ENCODE data around the gene LRP1. TPM values are rescaled to one million over a fixed set of nuclear protein-coding genes. Genes with fewer than 3 reads are reported as not detected.

LRP1 gene
- total and polyA plus RNA-seq, 8 donors, result 12.2 to 89.4 (median 24.1) TPM

- FAIRE-seq, result no peak
- H3K36me3 ChIP-seq, result no peaks in the 10 kb centered on the region
- H3K27me3 ChIP-seq, result no peaks in the 10 kb centered on the region
- no peaks in the 10 kb centered on the region for H3K9me3 ChIP-seq
- no peak for ATAC-seq
- TF ChIP-seq, protein P1, sequence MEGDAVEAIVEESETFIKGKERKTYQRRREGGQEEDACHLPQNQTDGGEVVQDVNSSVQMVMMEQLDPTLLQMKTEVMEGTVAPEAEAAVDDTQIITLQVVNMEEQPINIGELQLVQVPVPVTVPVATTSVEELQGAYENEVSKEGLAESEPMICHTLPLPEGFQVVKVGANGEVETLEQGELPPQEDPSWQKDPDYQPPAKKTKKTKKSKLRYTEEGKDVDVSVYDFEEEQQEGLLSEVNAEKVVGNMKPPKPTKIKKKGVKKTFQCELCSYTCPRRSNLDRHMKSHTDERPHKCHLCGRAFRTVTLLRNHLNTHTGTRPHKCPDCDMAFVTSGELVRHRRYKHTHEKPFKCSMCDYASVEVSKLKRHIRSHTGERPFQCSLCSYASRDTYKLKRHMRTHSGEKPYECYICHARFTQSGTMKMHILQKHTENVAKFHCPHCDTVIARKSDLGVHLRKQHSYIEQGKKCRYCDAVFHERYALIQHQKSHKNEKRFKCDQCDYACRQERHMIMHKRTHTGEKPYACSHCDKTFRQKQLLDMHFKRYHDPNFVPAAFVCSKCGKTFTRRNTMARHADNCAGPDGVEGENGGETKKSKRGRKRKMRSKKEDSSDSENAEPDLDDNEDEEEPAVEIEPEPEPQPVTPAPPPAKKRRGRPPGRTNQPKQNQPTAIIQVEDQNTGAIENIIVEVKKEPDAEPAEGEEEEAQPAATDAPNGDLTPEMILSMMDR (IDR thresholded peaks at IDR 0.05), result no peak
- 71 to 82% methylated on average over 1 of the region's 1 CpG for whole genome bisulfite sequencing, 2 donors
- H3K4me3 ChIP-seq, result no peak overlapping the region
- H3K4me1 ChIP-seq, result no peaks in the 10 kb centered on the region
- intact Hi-C loops (cut with DNase I), result loop anchor here in 1 of 3 donors (10.0 kb wide), 1 partner anchor 106 kb away; no protein-coding TSS in a partner anchor
- no peak for DNase-seq
- no peak overlapping the region for H3K27ac ChIP-seq
Measured at GRCh38 chr12:57170408-57170807, 42.1 kb downstream of the LRP1 start.

GRCh38 chr12:57170927-57171326, 42.6 kb downstream of the LRP1 start:
- no peak overlapping the region for H3K4me3 ChIP-seq
- no peak for DNase-seq
- intact Hi-C loops (cut with DNase I), result loop anchor here in 1 of 3 donors (10.0 kb wide), 1 partner anchor 106 kb away; no protein-coding TSS in a partner anchor
- TF ChIP-seq, protein P1 (IDR thresholded peaks at IDR 0.05), result no peak
- no peaks in the 10 kb centered on the region for H3K9me3 ChIP-seq
- WGBS, 2 donors, result 86 to 94% methylated on average over 4 of the region's 4 CpGs
- H3K36me3 ChIP-seq, result no peaks in the 10 kb centered on the region
- no peaks in the 10 kb centered on the region for H3K27me3 ChIP-seq
- no peak for FAIRE-seq
- H3K27ac ChIP-seq, result no peak overlapping the region
- no peaks in the 10 kb centered on the region for H3K4me1 ChIP-seq
- ATAC-seq, result no peak

DNA sequence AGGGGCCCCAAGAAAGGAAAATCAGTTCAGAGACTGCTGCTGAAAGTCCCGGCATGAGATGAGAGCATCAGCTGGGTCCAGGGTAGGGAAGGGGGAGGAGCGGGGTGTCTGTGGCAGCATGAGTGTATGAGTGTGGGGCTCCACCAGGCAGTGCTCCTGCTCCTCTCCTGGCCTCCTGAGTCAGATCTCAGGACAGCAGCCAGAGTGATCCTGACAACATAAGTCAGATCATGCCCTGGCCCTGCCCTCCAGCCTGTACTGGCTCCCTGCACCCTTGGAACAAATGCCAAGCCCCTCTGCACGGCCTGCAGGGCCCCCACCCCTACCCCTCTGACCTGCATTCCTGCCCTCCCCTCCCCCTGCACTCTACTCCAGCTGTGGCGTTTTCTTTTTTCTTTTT, 43.4 kb downstream of the LRP1 start:
- DNase-seq (no peak), FAIRE-seq (no peak), ATAC-seq (peak in 1 of 4 donors; percentile 6)
- TF ChIP-seq, protein P1 (IDR thresholded peaks at IDR 0.05), result no peak
- 61 to 76% methylated on average over 4 of the region's 4 CpGs for WGBS, 2 donors
- H3K4me3 ChIP-seq, result no peak overlapping the region
- H3K36me3 ChIP-seq, result no peaks in the 10 kb centered on the region
- no peaks in the 10 kb centered on the region for H3K27me3 ChIP-seq
- no peaks in the 10 kb centered on the region for H3K9me3 ChIP-seq
- H3K27ac ChIP-seq, result no peak overlapping the region
- H3K4me1 ChIP-seq, result no peaks in the 10 kb centered on the region
- intact Hi-C loops (cut with DNase I), result loop anchor here in 1 of 3 donors (10.0 kb wide), 1 partner anchor 107 kb away; no protein-coding TSS in a partner anchor

GRCh38 chr12:57173089-57173488, 44.8 kb downstream of the LRP1 start:
- no peak overlapping the region for H3K27ac ChIP-seq
- intact Hi-C loops (cut with DNase I), result loop anchor here in 1 of 3 donors (10.0 kb wide), 1 partner anchor 108 kb away; no protein-coding TSS in a partner anchor
- no peak overlapping the region for H3K4me3 ChIP-seq
- DNase-seq, result no peak
- ATAC-seq, result peak in 1 of 4 donors; percentile 41
- H3K4me1 ChIP-seq, result no peaks in the 10 kb centered on the region
- no peak for FAIRE-seq
- no peaks in the 10 kb centered on the region for H3K9me3 ChIP-seq
- H3K27me3 ChIP-seq, result no peaks in the 10 kb centered on the region
- WGBS, 2 donors, result 63 to 68% methylated on average over 11 of the region's 11 CpGs
- H3K36me3 ChIP-seq, result no peaks in the 10 kb centered on the region
- TF ChIP-seq, protein P1 (IDR thresholded peaks at IDR 0.05), result peak in 1 of 4 donors; percentile 11

- Histone ChIP-seq H3K9me3 (no peaks in the 10 kb centered on the region), H3K4me1 (no peaks in the 10 kb centered on the region), H3K27ac (no peak overlapping the region), H3K4me3 (no peak overlapping the region), H3K36me3 (no peaks in the 10 kb centered on the region), H3K27me3 (no peaks in the 10 kb centered on the region)
- peak in 1 of 6 donors; percentile 44 for DNase-seq
- WGBS, 2 donors, result 83 to 93% methylated on average over 14 of the region's 14 CpGs
- intact Hi-C loops (cut with DNase I), result loop anchor here in 1 of 3 donors (10.0 kb wide), 1 partner anchor 109 kb away; no protein-coding TSS in a partner anchor
- TF ChIP-seq, protein P1 (IDR thresholded peaks at IDR 0.05), result no peak
- no peak for FAIRE-seq
- no peak for ATAC-seq
Measured at GRCh38 chr12:57173683-57174082, 45.4 kb downstream of the LRP1 start.

Data from pancreas (tissue), 10 donors.